Measurements from ENCODE around the gene FNDC3B. TPM values are rescaled to one million over a fixed set of nuclear protein-coding genes. Genes with fewer than 3 reads are reported as not detected.

The FNDC3B gene
- total RNA-seq, 4 donors from 2014 or later = 131 to 179 (median 170) TPM

GRCh38 chr3:172079326-172079976 lies 40.1 kb downstream of the FNDC3B start:
- TF ChIP-seq, protein P1, sequence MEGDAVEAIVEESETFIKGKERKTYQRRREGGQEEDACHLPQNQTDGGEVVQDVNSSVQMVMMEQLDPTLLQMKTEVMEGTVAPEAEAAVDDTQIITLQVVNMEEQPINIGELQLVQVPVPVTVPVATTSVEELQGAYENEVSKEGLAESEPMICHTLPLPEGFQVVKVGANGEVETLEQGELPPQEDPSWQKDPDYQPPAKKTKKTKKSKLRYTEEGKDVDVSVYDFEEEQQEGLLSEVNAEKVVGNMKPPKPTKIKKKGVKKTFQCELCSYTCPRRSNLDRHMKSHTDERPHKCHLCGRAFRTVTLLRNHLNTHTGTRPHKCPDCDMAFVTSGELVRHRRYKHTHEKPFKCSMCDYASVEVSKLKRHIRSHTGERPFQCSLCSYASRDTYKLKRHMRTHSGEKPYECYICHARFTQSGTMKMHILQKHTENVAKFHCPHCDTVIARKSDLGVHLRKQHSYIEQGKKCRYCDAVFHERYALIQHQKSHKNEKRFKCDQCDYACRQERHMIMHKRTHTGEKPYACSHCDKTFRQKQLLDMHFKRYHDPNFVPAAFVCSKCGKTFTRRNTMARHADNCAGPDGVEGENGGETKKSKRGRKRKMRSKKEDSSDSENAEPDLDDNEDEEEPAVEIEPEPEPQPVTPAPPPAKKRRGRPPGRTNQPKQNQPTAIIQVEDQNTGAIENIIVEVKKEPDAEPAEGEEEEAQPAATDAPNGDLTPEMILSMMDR (IDR thresholded peaks at IDR 0.05; ENCODE audit: low read depth) = no peak

GRCh38 chr3:172080503-172080902 lies 41.1 kb downstream of the FNDC3B start:
- TF ChIP-seq, protein P1 (IDR thresholded peaks at IDR 0.05; ENCODE audit: low read depth) = no peak

- TF ChIP-seq, protein P1 (IDR thresholded peaks at IDR 0.05; ENCODE audit: low read depth) = no peak
Measured at GRCh38 chr3:172082269-172082668, 42.9 kb downstream of the FNDC3B start.

DNA sequence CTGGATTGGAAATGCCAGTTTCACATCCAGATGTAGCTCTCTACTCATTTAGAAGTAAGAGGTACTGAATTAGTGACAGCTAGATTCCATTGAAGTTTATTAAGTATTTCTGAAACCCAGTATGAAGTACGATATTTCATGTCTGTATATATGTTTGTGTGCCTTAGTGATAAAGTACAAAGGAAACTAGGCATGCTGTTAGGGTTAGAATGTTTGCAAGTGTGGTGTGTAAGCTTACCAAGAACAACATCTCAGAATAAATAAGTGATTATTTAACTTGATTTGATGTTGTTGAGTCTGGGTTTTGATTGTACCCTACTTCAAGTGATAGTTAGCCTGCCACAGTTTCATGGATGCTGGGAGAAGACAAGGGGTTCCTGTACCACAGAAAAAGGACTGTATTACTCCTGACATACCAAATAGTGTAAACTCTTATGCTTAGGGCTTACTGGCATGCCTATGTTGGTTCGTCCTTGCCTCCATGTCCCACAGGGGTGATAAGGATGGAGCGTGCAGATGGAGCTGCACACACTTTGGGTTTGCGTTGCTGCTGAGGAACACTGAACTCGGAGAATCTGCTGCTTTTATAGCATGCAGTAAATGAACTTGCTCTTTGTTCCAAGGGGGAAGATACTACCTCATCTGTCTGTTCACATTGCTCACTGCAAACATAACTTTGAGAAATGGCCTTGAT lies 43.6 kb downstream of the FNDC3B start:
- TF ChIP-seq, protein P1 (IDR thresholded peaks at IDR 0.05; ENCODE audit: low read depth) = no peak

DNA sequence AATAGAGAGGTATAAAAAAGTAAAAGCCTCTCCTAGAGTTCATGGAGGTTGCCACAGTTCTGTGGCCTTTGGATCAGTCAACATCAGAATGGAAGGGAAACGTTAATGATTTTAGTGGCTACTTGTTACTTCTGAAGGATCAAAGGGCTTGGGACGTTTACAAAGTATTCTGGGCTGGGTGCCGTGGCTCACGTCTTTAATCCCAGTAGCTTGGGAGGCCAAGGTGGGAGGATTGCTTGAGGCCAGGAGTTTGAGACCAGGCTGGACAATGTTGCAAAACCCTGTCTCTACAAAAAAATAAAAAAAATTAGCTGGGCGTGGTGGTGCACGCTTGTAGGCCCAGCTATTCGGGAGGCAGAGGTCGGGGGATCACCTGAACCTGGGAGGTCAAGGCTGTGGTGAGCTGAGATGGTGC lies 44.6 kb downstream of the FNDC3B start:
- TF ChIP-seq, protein P1 (IDR thresholded peaks at IDR 0.05; ENCODE audit: low read depth) = no peak

- TF ChIP-seq, protein P1 (IDR thresholded peaks at IDR 0.05; ENCODE audit: low read depth) = no peak
Measured at GRCh38 chr3:172084871-172085556, 45.6 kb downstream of the FNDC3B start.

GRCh38 chr3:172085557-172085895 lies 46.1 kb downstream of the FNDC3B start:
- TF ChIP-seq, protein P1 (IDR thresholded peaks at IDR 0.05; ENCODE audit: low read depth) = no peak
